Spinal cord (tissue), 10 donors: ENCODE results near the gene MAGI3. TPM values are rescaled to one million over a fixed set of nuclear protein-coding genes. Genes with fewer than 3 reads are reported as not detected.
A peak's percentile ranks its signal among the peaks of the same experiment; 100 is the strongest.

ENCODE experiments used
- DNase-seq, 6 donors: peaks; one replicate each; pipeline versions ENCODE4 v3.0.0 to v3.0.0-alpha.2; 2013 to 2015; ENCODE audit warnings: low spot score in 6 of 6, low read depth in 4 of 6
- H3K27ac ChIP-seq: one replicate; pipeline ENCODE4 v1.5.1; 2013; ENCODE audit warnings: low read depth, low read length, control low read depth
- H3K27me3 ChIP-seq: one replicate; pipeline ENCODE4 v1.6.1; 2013; ENCODE audit warnings: low read length; ENCODE audit not compliant: control insufficient read depth, insufficient read depth
- H3K36me3 ChIP-seq: one replicate; pipeline ENCODE4 v1.6.1; 2013; ENCODE audit warnings: low read length; ENCODE audit not compliant: control insufficient read depth, insufficient read depth
- H3K4me1 ChIP-seq: one replicate; pipeline ENCODE4 v1.6.1; 2013; ENCODE audit warnings: low read length; ENCODE audit not compliant: control insufficient read depth, insufficient read depth
- H3K4me3 ChIP-seq: one replicate; pipeline ENCODE4 v1.5.1; 2013; ENCODE audit warnings: low read depth, low read length, control low read depth
- H3K9me3 ChIP-seq: one replicate; pipeline ENCODE4 v1.6.1; 2013; ENCODE audit warnings: low read length; ENCODE audit not compliant: control insufficient read depth, insufficient read depth
- WGBS: methylation state at CpG from one replicate; pipeline ENCODE4 v1.1.5; 2013; ENCODE audit warnings: missing lambda C conversion rate; ENCODE audit not compliant: insufficient coverage; 5-methylcytosine and 5-hydroxymethylcytosine counted together
- polyA plus RNA-seq, 2 donors: library from polyadenylated mRNA; unstranded; fragments of 120-200 nt; gene quantifications; one replicate each; pipeline ENCODE4 v1.2.1, GENCODE V29; 2013; ENCODE audit not compliant: insufficient read length in 2 of 2
- total RNA-seq, 2 donors: library from RNA; depleted of rRNA in 1 of 2; stranded (reverse); fragments of 120-200 nt in 1 of 2; fragments of >200 nt in 1 of 2; gene quantifications; one replicate each; pipeline versions ENCODE4 v1.2.3 to v1.2.4, GENCODE V29; 2013 to 2014
- donor health status: healthy.

Gene MAGI3
- total and polyA plus RNA-seq, 4 donors, result 24.2 to 46.0 (median 29.5) TPM

- no peak overlapping the region for H3K4me3 ChIP-seq
- H3K9me3 ChIP-seq, result no peaks in the 10 kb centered on the region
- no peak for DNase-seq
- no peaks in the 10 kb centered on the region for H3K36me3 ChIP-seq
- no peaks in the 10 kb centered on the region for H3K4me1 ChIP-seq
- 100% methylated on average over 1 of the region's 3 CpGs for WGBS
- no peaks in the 10 kb centered on the region for H3K27me3 ChIP-seq
- no peak overlapping the region for H3K27ac ChIP-seq
Measured at GRCh38 chr1:113380075-113380474, 10.2 kb upstream of the MAGI3 start.

GRCh38 chr1:113388017-113388620 lies 2.2 kb upstream of the MAGI3 start:
- H3K27ac ChIP-seq, result no peak overlapping the region
- WGBS, result no CpG with 5 or more reads among the region's 1 CpG
- H3K36me3 ChIP-seq, result no peaks in the 10 kb centered on the region
- DNase-seq, result no peak
- no peaks in the 10 kb centered on the region for H3K27me3 ChIP-seq
- H3K4me3 ChIP-seq, result no peak overlapping the region
- H3K9me3 ChIP-seq, result no peaks in the 10 kb centered on the region
- H3K4me1 ChIP-seq, result peaks cover 7% of the 10 kb centered on the region

GRCh38 chr1:113388621-113389358 lies 1.5 kb upstream of the MAGI3 start:
- peak overlapping the region; percentile 58 for H3K4me3 ChIP-seq
- 76% methylated on average over 3 of the region's 8 CpGs for WGBS
- DNase-seq, result no peak

GRCh38 chr1:113389359-113389952 lies 859 bp upstream of the MAGI3 start:
- no peaks in the 10 kb centered on the region for H3K9me3 ChIP-seq
- DNase-seq, result no peak
- H3K27ac ChIP-seq, result peak overlapping the region; percentile 79
- peak overlapping the region; percentile 58 for H3K4me3 ChIP-seq
- peaks cover 7% of the 10 kb centered on the region for H3K4me1 ChIP-seq
- H3K36me3 ChIP-seq, result no peaks in the 10 kb centered on the region
- H3K27me3 ChIP-seq, result no peaks in the 10 kb centered on the region
- WGBS, result 8% methylated on average over 12 of the region's 13 CpGs

More at GRCh38 chr1:113388621-113389358, 1.5 kb upstream of the MAGI3 start:
- no peaks in the 10 kb centered on the region for H3K9me3 ChIP-seq
- H3K4me1 ChIP-seq, result peaks cover 7% of the 10 kb centered on the region
- H3K36me3 ChIP-seq, result no peaks in the 10 kb centered on the region
- no peak overlapping the region for H3K27ac ChIP-seq
- H3K27me3 ChIP-seq, result no peaks in the 10 kb centered on the region

GRCh38 chr1:113390871-113391648 lies 745 bp downstream of the MAGI3 start:
- peaks cover 7% of the 10 kb centered on the region for H3K4me1 ChIP-seq
- no peaks in the 10 kb centered on the region for H3K27me3 ChIP-seq
- H3K36me3 ChIP-seq, result no peaks in the 10 kb centered on the region
- under 1% methylated on average over 74 of the region's 74 CpGs for WGBS
- DNase-seq, result peak in 2 of 6 donors; percentile 59 to 67
- peak overlapping the region; percentile 89 for H3K4me3 ChIP-seq
- H3K9me3 ChIP-seq, result no peaks in the 10 kb centered on the region
- H3K27ac ChIP-seq, result peak overlapping the region; percentile 85

- peaks cover 7% of the 10 kb centered on the region for H3K4me1 ChIP-seq
- H3K27me3 ChIP-seq, result no peaks in the 10 kb centered on the region
- DNase-seq, result peak in 1 of 6 donors; percentile 78
- H3K36me3 ChIP-seq, result no peaks in the 10 kb centered on the region
- 5% methylated on average over 8 of the region's 9 CpGs for WGBS
- no peaks in the 10 kb centered on the region for H3K9me3 ChIP-seq
- H3K27ac ChIP-seq, result peak overlapping the region; percentile 29
- peak overlapping the region; percentile 89 for H3K4me3 ChIP-seq
Measured at GRCh38 chr1:113391649-113392271, 1.4 kb downstream of the MAGI3 start.

- H3K4me3 ChIP-seq, result peak overlapping the region; percentile 89
- H3K27ac ChIP-seq, result no peak overlapping the region
- no peaks in the 10 kb centered on the region for H3K36me3 ChIP-seq
- no peaks in the 10 kb centered on the region for H3K27me3 ChIP-seq
- DNase-seq, result no peak
- no CpG with 5 or more reads among the region's 3 CpGs for WGBS
- peaks cover 7% of the 10 kb centered on the region for H3K4me1 ChIP-seq
- H3K9me3 ChIP-seq, result no peaks in the 10 kb centered on the region
Measured at GRCh38 chr1:113392541-113393128, 2.3 kb downstream of the MAGI3 start.

GRCh38 chr1:113394043-113394862 lies 3.9 kb downstream of the MAGI3 start:
- Histone ChIP-seq H3K36me3 (no peaks in the 10 kb centered on the region), H3K27ac (no peak overlapping the region), H3K9me3 (no peaks in the 10 kb centered on the region), H3K4me3 (no peak overlapping the region), H3K27me3 (no peaks in the 10 kb centered on the region), H3K4me1 (peaks cover 11% of the 10 kb centered on the region)
- DNase-seq, result no peak
- WGBS, result no CpG with 5 or more reads among the region's 4 CpGs
